H1 (cell line): Measurements from ENCODE around the gene POPDC2. TPM values are rescaled to one million over a fixed set of nuclear protein-coding genes. Genes with fewer than 3 reads are reported as not detected.

Source experiments
- CTBP2 ChIP-seq: IDR thresholded peaks from 2 replicates; pipeline ENCODE4 v1.7.0; 2011; ENCODE audit warnings: borderline replicate concordance, mild to moderate bottlenecking, moderate library complexity, mixed read lengths, low read length; ENCODE audit not compliant: insufficient read depth, insufficient read length
- RFX5 ChIP-seq: IDR thresholded peaks from 2 replicates; pipeline ENCODE4 v1.6.1; 2011; ENCODE audit warnings: low read depth, low read length, improper control_type of control experiment, borderline replicate concordance
- SP1 ChIP-seq: IDR thresholded peaks from 2 replicates; pipeline ENCODE4 v1.6.1; 2011; ENCODE audit warnings: low read depth, low read length
- polyA plus RNA-seq, 7 experiments: library from polyadenylated mRNA; depleted of rRNA in 3 of 7; stranded (reverse) in 5 of 7; unstranded in 2 of 7; fragments of >200 nt in 5 of 7; fragments of 200-250 nt in 2 of 7; gene quantifications; 1 replicate in 5 of 7; 2 replicates in 1 of 7; 4 replicates in 1 of 7; pipeline versions ENCODE4 v1.2.1 to v1.2.3, GENCODE V29; 2011 to 2013; ENCODE audit warnings: missing spikeins in 2 of 7, mixed read lengths in 2 of 7
- total RNA-seq: library from RNA; stranded (reverse); fragmentation: NEBNext Ultra II Directional; extraction: Animal tissue kit (Norgen Biotek cat#: 25700); gene quantifications from 2 replicates; pipeline ENCODE4 v1.2.1, GENCODE V29; 2021

The POPDC2 gene
- total and polyA plus RNA-seq, 2 of the 8 experiments (the other 6 are each of a cell fraction or from before 2014, with no cell fraction given), result 0.65 to 1.1 TPM

GRCh38 chr3:119637679-119638477, 22.5 kb downstream of the POPDC2 start (continued):
- TF ChIP-seq RFX5, result no peak
- TF ChIP-seq CTBP2, result no peak
- no peak for TF ChIP-seq SP1
